Calu3 (cell line): Measurements from ENCODE around the gene GYS2. TPM values are rescaled to one million over a fixed set of nuclear protein-coding genes. Genes with fewer than 3 reads are reported as not detected.

ENCODE experiments used
- BruUV-seq: library from RNA; stranded (reverse); fragments of 400-500 nt; replicated peaks from 2 replicates; lab custom pipeline; 2021; lab: Mats Ljungman, UMichigan
- CTCF ChIA-PET: fragments of 300-600 bp; sonication (Branson Sonifier 250); formaldehyde crosslinking; loops from one replicate; lab custom pipeline; 2022; ENCODE audit warnings: antibody characterized with exemption; lab: Charles Lee
- DNase-seq: peaks from one replicate; pipeline ENCODE4 v3.0.0; 2022
- H3K27ac Mint-ChIP-seq: one replicate; pipeline ENCODE4 v1.8.0; 2022; ENCODE audit warnings: mixed read lengths; ENCODE audit not compliant: unreplicated experiment
- H3K27me3 Mint-ChIP-seq: one replicate; pipeline ENCODE4 v1.8.0; 2022; ENCODE audit warnings: mixed read lengths; ENCODE audit not compliant: unreplicated experiment
- H3K36me3 Mint-ChIP-seq: one replicate; pipeline ENCODE4 v1.8.0; 2022; ENCODE audit warnings: mild to moderate bottlenecking, moderate library complexity, mixed read lengths; ENCODE audit not compliant: insufficient read depth, unreplicated experiment
- H3K4me1 Mint-ChIP-seq: one replicate; pipeline ENCODE4 v1.8.0; 2022; ENCODE audit warnings: mild to moderate bottlenecking, low read depth, mixed read lengths; ENCODE audit not compliant: unreplicated experiment
- H3K4me3 Mint-ChIP-seq: one replicate; pipeline ENCODE4 v1.8.0; 2022; ENCODE audit warnings: mild to moderate bottlenecking, low read depth, moderate library complexity, mixed read lengths; ENCODE audit not compliant: unreplicated experiment
- H3K9me3 Mint-ChIP-seq: one replicate; pipeline ENCODE4 v1.8.0; 2022; ENCODE audit warnings: low read depth, mixed read lengths; ENCODE audit not compliant: unreplicated experiment
- intact Hi-C: fragments of 100-400 bp; cut with micrococcal nuclease; formaldehyde crosslinking; loops from one replicate; pipeline ENCODE4 v1.10.0; 2022; ENCODE audit not compliant: unreplicated experiment
- total RNA-seq: library from RNA; stranded (reverse); gene quantifications from 2 replicates; pipeline ENCODE4 v1.2.3, GENCODE V29; 2022
- TF ChIP-seq, protein P1 (sequence below): fragments of 200-600 bp; IDR thresholded peaks from one replicate; pipeline ENCODE4 v1.8.0; 2022; ENCODE audit warnings: antibody characterized with exemption; ENCODE audit not compliant: unreplicated experiment

The GYS2 gene
- total RNA-seq, 1 experiment from 2014 or later, result not detected

DNA sequence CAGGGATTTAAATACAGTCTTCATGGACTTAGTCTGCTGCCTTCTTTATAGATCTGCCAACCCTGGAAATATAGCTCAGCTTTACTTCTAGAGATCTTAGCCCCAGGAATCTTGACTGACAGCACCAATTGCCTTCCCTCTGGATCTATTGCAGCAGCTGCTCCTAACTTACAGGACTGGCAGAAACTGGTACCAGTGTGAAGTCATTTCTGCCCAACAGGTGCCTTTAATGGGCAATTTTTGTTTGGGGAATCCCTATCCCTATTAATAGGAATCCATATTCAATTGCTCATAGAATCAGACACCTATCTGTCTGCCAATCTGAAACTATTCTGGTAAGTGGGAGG lies 51.3 kb downstream of the GYS2 start:
- CTCF ChIA-PET, result no interaction called here
- no peaks in the 10 kb centered on the region for H3K36me3 Mint-ChIP-seq
- TF ChIP-seq, protein P1, sequence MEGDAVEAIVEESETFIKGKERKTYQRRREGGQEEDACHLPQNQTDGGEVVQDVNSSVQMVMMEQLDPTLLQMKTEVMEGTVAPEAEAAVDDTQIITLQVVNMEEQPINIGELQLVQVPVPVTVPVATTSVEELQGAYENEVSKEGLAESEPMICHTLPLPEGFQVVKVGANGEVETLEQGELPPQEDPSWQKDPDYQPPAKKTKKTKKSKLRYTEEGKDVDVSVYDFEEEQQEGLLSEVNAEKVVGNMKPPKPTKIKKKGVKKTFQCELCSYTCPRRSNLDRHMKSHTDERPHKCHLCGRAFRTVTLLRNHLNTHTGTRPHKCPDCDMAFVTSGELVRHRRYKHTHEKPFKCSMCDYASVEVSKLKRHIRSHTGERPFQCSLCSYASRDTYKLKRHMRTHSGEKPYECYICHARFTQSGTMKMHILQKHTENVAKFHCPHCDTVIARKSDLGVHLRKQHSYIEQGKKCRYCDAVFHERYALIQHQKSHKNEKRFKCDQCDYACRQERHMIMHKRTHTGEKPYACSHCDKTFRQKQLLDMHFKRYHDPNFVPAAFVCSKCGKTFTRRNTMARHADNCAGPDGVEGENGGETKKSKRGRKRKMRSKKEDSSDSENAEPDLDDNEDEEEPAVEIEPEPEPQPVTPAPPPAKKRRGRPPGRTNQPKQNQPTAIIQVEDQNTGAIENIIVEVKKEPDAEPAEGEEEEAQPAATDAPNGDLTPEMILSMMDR, result no peak
- no peak overlapping the region for H3K4me3 Mint-ChIP-seq
- H3K27ac Mint-ChIP-seq, result no peak overlapping the region
- no peaks in the 10 kb centered on the region for H3K9me3 Mint-ChIP-seq
- no peaks in the 10 kb centered on the region for H3K27me3 Mint-ChIP-seq
- no TSS peak for BruUV-seq
- intact Hi-C loops, result no loop called here
- no peaks in the 10 kb centered on the region for H3K4me1 Mint-ChIP-seq
- no peak for DNase-seq

DNA sequence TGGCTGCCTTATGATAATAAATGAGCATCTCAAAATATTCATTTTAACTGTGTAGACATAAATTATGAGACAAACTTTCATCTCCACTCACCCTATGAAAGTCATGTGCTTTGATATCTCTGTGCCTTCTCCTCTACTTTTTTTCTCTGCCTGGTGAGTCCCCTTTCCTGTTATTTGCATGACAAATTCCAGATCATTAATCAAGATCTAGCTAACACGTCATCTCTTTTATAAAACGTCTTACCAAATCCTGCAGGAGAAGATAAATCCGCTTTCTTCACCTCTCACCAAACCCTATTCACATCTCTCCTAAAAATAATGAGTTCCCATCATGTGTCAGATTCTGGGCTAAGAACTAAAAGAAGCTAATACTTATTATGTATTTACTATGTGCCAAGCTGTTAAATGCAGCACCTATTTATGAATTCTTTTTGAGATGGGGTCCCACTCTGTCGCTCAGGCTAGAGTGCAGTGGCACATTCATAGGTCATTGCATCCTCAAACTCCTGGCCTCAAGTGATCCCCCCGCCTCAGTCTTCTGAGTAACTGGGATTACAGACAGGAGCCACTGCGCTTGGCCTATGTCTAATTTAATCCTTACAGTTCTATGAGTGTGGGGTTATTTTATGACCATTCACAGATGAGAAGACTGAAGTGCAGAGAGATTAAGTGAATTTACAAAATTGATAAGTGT lies 51.9 kb downstream of the GYS2 start:
- Mint-ChIP-seq H3K36me3 (no peaks in the 10 kb centered on the region), H3K4me1 (no peaks in the 10 kb centered on the region), H3K27me3 (no peaks in the 10 kb centered on the region), H3K27ac (no peak overlapping the region), H3K9me3 (no peaks in the 10 kb centered on the region), H3K4me3 (no peak overlapping the region)
- TF ChIP-seq, protein P1, result no peak
- CTCF ChIA-PET, result no interaction called here
- intact Hi-C loops, result no loop called here
- no peak for DNase-seq
- BruUV-seq, result no TSS peak

DNA sequence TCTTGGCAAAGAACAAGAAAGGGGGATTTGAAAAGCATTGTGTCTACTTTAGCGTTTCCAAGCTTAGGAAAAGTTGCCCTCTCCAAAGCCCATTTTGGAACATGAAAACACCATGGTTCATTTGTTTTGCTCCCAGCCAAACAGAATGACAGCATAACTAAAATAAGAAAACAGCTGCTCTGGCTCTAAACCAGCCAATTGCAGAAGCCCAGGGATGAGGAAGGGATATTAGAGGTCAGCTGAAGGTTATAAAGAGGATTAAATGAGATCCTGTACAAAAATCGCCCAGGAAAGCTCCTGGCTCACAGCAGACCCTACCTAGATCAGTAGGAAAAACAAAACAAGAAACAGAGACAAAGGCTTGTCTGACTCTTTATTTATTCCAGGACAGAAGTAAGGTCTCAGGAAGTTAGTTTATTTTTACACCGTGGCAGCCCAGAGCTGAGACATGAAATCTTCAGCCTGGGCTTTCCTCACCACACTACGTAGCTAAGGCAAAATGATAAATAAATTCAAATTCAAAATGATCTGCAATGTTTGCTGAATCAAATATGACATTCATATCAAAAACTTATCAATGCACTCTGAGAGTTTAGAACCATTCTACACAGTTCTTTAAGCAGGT lies 52.7 kb downstream of the GYS2 start:
- intact Hi-C loops, result no loop called here
- H3K36me3 Mint-ChIP-seq, result no peaks in the 10 kb centered on the region

DNA sequence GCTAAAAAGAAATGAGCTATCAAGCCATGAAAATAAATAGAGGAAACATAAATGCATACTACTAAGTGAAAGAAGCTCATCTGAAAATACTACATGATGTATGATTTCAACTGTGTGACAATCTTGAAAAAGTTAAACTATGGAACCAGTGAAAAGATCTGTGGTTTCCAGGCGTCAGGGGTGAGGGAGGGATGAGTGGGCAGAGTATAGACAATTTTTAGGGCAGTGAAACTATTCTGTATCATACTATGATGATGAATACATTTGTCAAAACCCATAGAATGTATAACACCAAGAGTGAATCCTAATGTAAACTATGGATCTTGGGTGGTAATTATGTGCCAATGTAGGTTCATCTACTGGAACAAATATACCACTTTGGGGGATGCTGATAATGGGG lies 57.2 kb downstream of the GYS2 start:
- peaks cover 8% of the 10 kb centered on the region for H3K4me1 Mint-ChIP-seq

More for the DNA sequence above, 52.7 kb downstream of the GYS2 start:
- no peaks in the 10 kb centered on the region for H3K27me3 Mint-ChIP-seq
- BruUV-seq, result no TSS peak
- no peak overlapping the region for H3K4me3 Mint-ChIP-seq
- no peaks in the 10 kb centered on the region for H3K9me3 Mint-ChIP-seq
- DNase-seq, result no peak
- TF ChIP-seq, protein P1, result no peak
- CTCF ChIA-PET, result no interaction called here
- no peaks in the 10 kb centered on the region for H3K4me1 Mint-ChIP-seq
- H3K27ac Mint-ChIP-seq, result no peak overlapping the region

More for the DNA sequence above, 57.2 kb downstream of the GYS2 start:
- TF ChIP-seq, protein P1, result no peak
- DNase-seq, result no peak
- no peak overlapping the region for H3K4me3 Mint-ChIP-seq
- no peaks in the 10 kb centered on the region for H3K36me3 Mint-ChIP-seq
- CTCF ChIA-PET, result no interaction called here
- intact Hi-C loops, result no loop called here
- BruUV-seq, result no TSS peak
- no peaks in the 10 kb centered on the region for H3K27me3 Mint-ChIP-seq
- H3K27ac Mint-ChIP-seq, result no peak overlapping the region
- no peaks in the 10 kb centered on the region for H3K9me3 Mint-ChIP-seq
